ENCODE measurements around the gene ERBIN.

DNA sequence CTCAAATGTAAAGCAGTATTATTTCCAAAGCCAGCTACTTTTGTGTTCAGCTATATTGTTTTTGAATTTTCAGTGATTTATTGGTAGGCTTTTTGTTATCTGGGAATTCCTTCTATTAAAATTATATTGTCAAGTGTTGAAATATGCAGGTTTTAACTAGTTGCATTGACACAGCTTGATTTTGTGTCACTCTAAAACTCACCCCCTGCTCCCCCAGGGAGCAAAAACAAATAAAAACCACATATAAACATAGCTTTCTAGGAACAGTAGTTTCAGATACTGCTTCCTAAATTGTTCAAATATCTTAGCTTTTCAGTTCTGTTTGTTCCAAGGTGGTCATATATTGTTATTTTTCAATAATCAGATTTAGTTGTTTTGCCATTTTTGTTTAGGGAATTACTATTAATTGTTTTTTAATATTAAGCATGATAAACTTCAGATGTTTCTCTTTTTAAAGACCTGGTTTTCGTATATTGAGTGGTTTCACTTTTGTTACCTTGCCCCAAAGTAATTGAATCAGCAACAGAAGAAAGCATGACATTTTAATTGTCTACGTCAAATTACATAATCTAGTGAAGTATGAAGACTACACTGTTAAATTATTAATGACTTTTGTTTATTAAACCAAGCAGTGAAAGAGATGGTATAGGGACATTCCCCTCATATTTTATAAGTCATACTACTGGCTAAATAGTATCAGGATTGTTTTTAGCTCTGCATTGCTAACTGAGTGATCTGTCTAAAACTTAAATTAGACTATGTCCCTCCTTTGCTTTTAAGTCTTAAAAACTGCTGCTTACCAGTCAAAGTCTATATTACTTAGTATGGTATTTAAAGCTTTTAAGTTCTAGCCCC lies 43.4 kb downstream of the ERBIN start:
- TF ChIP-seq POLR2A (IDR thresholded peaks at IDR 0.05; ENCODE audit: low read depth, low read length): no peak
- TF ChIP-seq POLR2AphosphoS5 (IDR thresholded peaks at IDR 0.05; ENCODE audit: low read depth, low read length): no peak
- no peak for TF ChIP-seq TAF1 (IDR thresholded peaks at IDR 0.05; ENCODE audit: borderline replicate concordance, low read depth, low read length)
